ENCODE measurements around the gene MAP4K4. TPM values are rescaled to one million over a fixed set of nuclear protein-coding genes. Genes with fewer than 3 reads are reported as not detected.
"Not testable (repeated sequence)": the region's sequence is repeated elsewhere in the genome, so short reads cannot be mapped to it uniquely, and the experiment has no call there.

Gene MAP4K4
- total RNA-seq, 1 experiment from 2014 or later, result 59.2 TPM

DNA sequence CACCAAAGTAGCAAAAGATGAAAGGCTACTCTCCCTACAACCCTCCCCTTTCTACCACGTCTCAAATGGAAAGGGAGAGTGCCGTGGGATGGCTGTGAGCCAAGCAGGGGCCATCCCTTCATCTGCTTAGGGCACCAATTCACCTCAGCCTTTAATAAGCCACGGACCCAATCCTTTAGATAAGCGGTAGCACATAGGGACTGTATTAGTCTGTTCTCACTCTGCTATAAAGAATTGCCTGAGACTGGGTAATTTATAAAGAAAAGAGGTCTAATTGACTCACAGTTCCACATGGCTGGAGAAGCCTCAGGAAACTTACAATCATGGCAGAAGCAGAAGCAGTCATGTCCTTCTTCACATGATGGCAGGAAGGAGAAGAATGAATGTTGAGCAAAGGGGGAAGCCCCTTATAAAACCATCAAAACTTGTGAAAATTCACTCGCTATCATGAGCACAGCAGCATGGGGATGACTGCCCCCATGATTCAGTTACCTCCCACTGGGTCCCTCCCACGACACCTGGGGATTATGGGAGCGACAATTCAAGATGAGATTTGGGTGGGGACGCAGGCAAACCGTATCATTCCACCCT, 208.3 kb downstream of the MAP4K4 start:
- DNase-seq (ENCODE audit: low spot score), result no peak

DNA sequence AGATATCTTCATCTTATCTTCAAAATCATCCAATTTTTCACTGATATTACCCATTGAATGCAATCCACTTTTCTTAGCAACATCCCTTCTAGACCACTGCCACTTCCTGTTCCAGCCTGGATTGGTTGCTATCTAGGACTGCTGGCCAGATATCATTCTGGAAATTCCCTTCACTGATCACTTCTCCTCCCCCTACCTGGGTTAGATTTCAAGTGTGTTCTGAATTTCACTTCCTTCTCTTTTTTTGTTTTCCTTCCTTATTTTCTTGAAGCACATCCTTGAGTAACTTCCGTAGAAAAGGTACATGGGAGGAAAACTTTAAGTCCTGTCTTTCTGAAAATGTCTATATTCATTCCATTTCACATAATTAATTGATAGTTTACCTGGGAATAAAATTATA, 212.3 kb downstream of the MAP4K4 start:
- DNase-seq (ENCODE audit: low spot score), result no peak

GRCh38 chr2:101912545-101912944, 215.0 kb downstream of the MAP4K4 start:
- no peak for DNase-seq (ENCODE audit: low spot score)

GRCh38 chr2:101921319-101921952, 223.9 kb downstream of the MAP4K4 start:
- no peak for DNase-seq (ENCODE audit: low spot score)

DNA sequence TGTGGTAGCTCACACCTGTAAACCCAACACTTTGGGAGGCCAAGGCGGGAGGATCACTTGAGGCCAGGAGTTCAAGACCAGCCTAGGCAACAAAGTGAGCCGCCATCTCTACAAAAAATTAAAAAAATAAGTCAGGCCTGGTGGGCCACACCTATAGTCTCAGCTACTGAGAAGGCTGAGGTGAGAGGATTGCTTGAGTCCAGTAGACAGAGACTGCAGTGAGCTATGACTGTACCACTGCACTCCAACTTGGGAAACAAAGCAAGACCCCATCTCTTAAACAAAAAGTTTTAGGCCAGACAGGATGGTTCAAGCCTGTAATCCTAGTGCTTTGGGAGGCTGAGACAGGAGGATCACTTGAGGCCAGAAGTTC, 224.4 kb downstream of the MAP4K4 start:
- no peak for DNase-seq (ENCODE audit: low spot score)

GRCh38 chr2:101924311-101924710, 226.8 kb downstream of the MAP4K4 start:
- not testable (repeated sequence) for DNase-seq (ENCODE audit: low spot score)

GRCh38 chr2:101930019-101930418, 232.5 kb downstream of the MAP4K4 start:
- DNase-seq (ENCODE audit: low spot score), result no peak

DNA sequence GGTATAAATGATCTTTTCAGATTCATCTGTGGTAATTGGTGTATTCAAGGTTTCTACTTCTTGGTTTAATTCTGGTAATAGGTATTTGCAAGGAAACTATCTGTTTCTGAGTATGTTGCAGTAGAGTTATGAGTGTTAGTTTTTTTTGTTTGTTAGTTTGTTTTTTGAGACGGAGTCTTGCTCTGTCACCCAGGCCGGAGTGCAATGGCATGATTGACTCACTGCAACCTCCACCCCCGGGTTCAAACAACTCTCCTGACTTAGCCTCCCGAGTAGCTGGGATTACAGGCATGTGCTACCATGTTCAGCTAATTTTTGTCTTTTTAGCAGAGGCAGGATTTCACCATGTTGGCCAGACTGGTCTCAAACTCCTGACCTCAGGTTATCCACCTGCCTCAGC, 233.3 kb downstream of the MAP4K4 start:
- no peak for DNase-seq (ENCODE audit: low spot score)

- DNase-seq (ENCODE audit: low spot score), result no peak
Observed at GRCh38 chr2:101931402-101931801, 233.9 kb downstream of the MAP4K4 start.

- DNase-seq (ENCODE audit: low spot score), result not testable (repeated sequence)
Observed at GRCh38 chr2:101935764-101936163, 238.3 kb downstream of the MAP4K4 start.

DNA sequence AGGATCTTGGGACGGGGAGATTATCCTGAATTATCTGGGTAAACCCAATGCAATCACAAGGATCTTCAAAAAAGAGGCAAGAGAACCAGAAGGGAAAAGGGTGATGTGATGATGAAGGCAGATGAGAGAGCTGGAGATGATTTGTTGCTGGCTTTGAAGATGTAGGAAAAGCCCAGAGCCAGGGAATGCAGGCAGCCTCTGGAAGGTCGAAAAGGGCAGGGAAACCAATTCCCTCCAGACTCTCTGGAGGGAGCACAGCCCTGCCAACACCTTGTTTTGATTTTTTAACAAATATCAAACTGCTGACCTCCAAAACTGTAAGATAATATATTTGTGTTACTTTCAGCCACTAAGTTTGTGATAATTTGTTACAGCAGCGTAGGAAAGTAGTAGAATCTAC, 245.3 kb downstream of the MAP4K4 start:
- DNase-seq (ENCODE audit: low spot score), result no peak

Other genes starting within 250 kb of the MAP4K4 start
- gene RFX8, start 222.6 kb upstream of the MAP4K4 start, total RNA-seq (2014; rRNA removed; shearing (Covaris generic)), result not detected in 2 replicates